GM12874 (cell line): Measurements from ENCODE around the gene ANKS6.

Source experiments
- TF ChIP-seq, protein P1 (sequence below): IDR thresholded peaks from 2 replicates; pipeline ENCODE4 v1.5.1; 2011; ENCODE audit warnings: low read depth, mild to moderate bottlenecking, control low read depth, low read length, moderate library complexity; ENCODE audit not compliant: insufficient read depth

ANKS6 gene

DNA sequence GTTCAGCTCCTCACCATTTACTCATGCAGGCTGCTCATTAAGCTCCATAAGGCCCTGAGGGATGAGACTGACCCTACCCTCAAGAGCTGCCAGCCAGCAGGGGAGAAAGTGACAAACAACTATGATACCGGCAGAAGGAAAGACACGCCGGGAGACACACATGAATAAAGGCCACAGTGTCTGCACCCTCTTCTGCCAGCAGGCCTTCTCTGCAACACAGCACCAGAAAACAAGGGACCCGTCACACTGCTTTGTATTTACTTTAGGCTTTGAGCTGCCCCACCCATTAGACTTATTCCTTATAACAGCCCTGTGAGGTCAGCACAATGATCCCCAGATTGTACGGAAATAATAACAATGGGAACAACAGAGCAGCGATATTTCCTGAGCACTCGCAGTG, 94.8 kb downstream of the ANKS6 start:
- TF ChIP-seq, protein P1, sequence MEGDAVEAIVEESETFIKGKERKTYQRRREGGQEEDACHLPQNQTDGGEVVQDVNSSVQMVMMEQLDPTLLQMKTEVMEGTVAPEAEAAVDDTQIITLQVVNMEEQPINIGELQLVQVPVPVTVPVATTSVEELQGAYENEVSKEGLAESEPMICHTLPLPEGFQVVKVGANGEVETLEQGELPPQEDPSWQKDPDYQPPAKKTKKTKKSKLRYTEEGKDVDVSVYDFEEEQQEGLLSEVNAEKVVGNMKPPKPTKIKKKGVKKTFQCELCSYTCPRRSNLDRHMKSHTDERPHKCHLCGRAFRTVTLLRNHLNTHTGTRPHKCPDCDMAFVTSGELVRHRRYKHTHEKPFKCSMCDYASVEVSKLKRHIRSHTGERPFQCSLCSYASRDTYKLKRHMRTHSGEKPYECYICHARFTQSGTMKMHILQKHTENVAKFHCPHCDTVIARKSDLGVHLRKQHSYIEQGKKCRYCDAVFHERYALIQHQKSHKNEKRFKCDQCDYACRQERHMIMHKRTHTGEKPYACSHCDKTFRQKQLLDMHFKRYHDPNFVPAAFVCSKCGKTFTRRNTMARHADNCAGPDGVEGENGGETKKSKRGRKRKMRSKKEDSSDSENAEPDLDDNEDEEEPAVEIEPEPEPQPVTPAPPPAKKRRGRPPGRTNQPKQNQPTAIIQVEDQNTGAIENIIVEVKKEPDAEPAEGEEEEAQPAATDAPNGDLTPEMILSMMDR = no peak

DNA sequence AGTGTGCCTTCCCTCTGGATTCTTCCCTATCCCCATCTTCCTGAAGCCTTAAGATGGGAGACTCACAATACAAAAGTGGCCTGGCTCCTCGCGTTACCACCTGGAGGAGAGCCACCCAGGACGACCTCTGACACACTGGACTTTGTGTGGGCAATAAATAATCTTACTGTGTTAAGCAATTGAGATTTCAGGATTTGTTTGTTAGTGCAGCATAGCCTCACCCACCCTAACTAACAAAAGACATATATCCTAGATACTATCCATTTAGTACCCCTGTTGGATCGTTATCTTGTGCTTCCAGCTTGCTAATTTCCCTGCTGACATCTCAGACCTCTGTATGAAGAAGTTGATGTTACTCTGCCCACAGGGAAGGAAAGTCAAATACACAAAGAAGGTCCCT, 95.6 kb downstream of the ANKS6 start:
- TF ChIP-seq, protein P1 = no peak

DNA sequence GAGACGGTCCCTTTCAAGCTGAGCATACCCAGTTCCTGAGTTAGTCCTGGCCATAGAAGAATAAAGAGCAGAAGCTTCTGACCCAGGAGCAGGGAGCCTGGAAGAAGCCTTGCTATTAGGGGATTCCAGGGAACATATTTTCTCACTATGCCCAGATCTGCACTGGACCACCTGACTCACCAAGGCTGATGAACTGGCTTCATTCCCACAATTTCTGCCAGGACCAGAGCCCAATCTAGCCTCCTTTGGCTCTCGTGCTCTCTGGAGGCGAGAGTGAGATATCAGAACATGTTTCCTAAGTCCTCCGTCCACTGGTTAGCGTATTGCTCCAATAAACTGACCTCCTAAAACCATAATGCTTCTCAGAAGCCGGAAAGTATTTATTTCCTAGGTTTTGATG, 97.5 kb downstream of the ANKS6 start:
- TF ChIP-seq, protein P1 = no peak

DNA sequence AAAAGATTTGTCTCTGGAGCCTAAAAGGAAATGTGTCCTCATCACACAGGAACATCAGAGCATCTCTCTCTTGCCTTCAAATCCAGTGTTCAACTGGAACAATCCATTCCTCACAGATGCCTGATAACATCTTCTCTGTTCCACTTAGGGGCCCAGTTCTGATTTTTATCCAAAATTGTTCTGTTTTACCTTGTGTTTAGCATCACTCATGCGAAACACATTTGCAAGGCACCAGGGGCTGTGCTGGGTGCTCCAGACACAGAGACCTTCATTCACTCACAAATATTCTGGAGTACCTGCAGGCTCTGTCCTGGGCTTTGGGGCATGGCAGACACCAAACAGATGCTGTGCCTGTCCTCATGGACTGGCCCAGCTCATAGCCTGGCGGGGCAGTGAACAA, 101.4 kb downstream of the ANKS6 start:
- TF ChIP-seq, protein P1 = no peak

DNA sequence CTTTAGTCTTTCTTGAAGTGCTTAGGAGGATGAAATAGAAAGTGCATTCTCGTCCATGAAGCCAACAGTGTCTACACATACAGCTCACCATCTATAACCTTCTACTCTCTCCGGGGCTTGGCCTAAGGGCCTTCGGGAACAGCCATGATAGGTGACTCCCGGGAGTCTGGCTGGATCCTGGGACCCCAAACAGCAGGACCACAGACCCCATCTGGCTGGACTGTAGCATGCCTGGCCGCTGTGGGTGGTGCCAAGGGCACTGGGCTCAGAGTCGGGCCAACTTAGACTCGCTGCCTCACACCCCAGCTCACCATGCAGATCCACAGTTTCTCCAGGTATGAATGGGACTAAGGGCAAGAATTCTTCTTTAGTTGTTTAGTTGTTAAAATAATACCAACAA, 104.0 kb downstream of the ANKS6 start:
- TF ChIP-seq, protein P1 = no peak

DNA sequence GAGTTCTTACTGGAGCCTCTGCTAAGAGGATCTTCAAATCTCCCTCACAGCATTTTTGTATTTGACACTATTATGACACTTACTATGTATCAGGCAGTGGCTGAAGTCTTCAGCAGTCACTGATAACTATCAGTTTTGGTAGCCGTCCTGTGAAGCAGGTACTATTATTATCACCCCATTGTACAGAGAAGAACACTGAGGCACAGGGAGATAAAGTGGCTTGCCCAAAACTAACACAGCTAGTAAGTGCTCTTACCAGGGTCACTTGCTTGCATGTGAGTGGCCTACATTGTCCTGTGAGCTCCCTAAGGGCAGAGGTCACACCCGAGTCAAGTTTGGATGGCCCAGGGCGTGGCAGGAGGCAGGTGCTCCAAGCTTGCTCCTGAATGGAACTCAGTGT, 104.5 kb downstream of the ANKS6 start:
- TF ChIP-seq, protein P1 = no peak

DNA sequence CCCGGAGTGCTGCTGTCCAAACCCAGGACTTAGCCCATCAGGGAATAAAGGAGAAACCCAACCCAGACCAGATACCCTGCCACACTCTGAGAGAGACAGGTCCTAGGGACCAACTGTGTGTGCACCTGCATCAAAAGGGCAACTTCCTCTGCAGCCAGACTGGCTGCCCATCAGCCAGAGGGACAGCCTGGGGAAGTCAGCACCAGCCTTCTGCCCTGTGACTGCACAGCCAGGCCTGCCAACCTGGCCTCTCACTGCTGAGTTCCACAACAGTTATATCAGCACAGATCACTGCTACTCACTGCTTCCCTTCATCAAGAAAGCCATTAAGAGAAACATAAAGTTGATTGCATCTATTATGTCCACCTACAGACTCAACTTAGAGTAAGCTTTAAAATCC, 105.7 kb downstream of the ANKS6 start:
- TF ChIP-seq, protein P1 = no peak
